IMR-90 (cell line): ENCODE measurements around the gene TMEM97. TPM values are rescaled to one million over a fixed set of nuclear protein-coding genes. Genes with fewer than 3 reads are reported as not detected.

Experiments
- ATAC-seq: fragments of 200-7000 bp; cut with Tn5 transposase; 2 replicates; pipeline ENCODE4 v1.9.1; 2020; ENCODE audit warnings: low read depth, mild to moderate bottlenecking, moderate library complexity
- BruUV-seq: library from RNA; stranded (reverse); fragments of 400-500 nt; replicated peaks from 2 replicates; lab custom pipeline; 2021; lab: Mats Ljungman, UMichigan
- CTCF ChIA-PET: fragments of 300-600 bp; formaldehyde crosslinking; extraction: SDS; loops from one replicate; lab custom pipeline; 2021; ENCODE audit warnings: antibody characterized with exemption; lab: Yijun Ruan, JAX
- POLR2A ChIA-PET: fragments of 300-600 bp; sonication (Branson Sonifier 250); formaldehyde crosslinking; loops from one replicate; lab custom pipeline; 2022; ENCODE audit warnings: antibody characterized with exemption; ENCODE audit not compliant: unreplicated experiment; lab: Charles Lee
- DNase-seq: peaks from one replicate; pipeline ENCODE4 v3.0.0; 2013
- H2AFZ ChIP-seq: replicated peaks from 2 replicates; pipeline ENCODE3; 2013; ENCODE audit warnings: low read length, mild to moderate bottlenecking; ENCODE audit not compliant: poor library complexity
- H2AK5ac ChIP-seq: 2 replicates; pipeline ENCODE4 v1.6.1; 2013; ENCODE audit warnings: low read depth, low read length, inconsistent platforms
- H2AK9ac ChIP-seq: replicated peaks from 2 replicates; pipeline ENCODE3; 2013; ENCODE audit warnings: mild to moderate bottlenecking, low read depth, low read length, moderate library complexity; ENCODE audit not compliant: poor library complexity
- H2BK120ac ChIP-seq: 2 replicates; pipeline ENCODE4 v1.6.1; 2013; ENCODE audit warnings: low read depth, low read length, inconsistent platforms
- H2BK15ac ChIP-seq: 3 replicates; pipeline ENCODE4 v1.6.1; 2013; ENCODE audit warnings: low read depth, low read length, inconsistent platforms
- H2BK20ac ChIP-seq: 2 replicates; pipeline ENCODE4 v1.6.1; 2013; ENCODE audit warnings: low read depth, mild to moderate bottlenecking, inconsistent platforms, low read length, moderate library complexity
- H2BK5ac ChIP-seq: 2 replicates; pipeline ENCODE4 v1.6.1; 2013; ENCODE audit warnings: mild to moderate bottlenecking, low read depth, low read length, inconsistent platforms; ENCODE audit not compliant: poor library complexity, severe bottlenecking
- H3K14ac ChIP-seq: replicated peaks from 2 replicates; pipeline ENCODE4 v1.6.1; 2013; ENCODE audit warnings: low read depth, low read length, inconsistent platforms
- H3K18ac ChIP-seq: 2 replicates; pipeline ENCODE4 v1.6.1; 2013; ENCODE audit warnings: low read depth, low read length, control low read depth
- H3K23ac ChIP-seq: 2 replicates; pipeline ENCODE4 v1.6.1; 2013; ENCODE audit warnings: low read depth, low read length, inconsistent platforms
- H3K27ac ChIP-seq: 2 replicates; pipeline ENCODE4 v1.5.1; 2013; ENCODE audit warnings: mild to moderate bottlenecking, control low read depth, low read length; ENCODE audit not compliant: insufficient read depth
- H3K27me3 ChIP-seq: 2 replicates; pipeline ENCODE4 v1.6.1; 2013; ENCODE audit warnings: low read length; ENCODE audit not compliant: control insufficient read depth, insufficient read depth
- H3K36me3 ChIP-seq: 2 replicates; pipeline ENCODE4 v1.6.1; 2013; ENCODE audit warnings: low read length, mixed read lengths; ENCODE audit not compliant: control insufficient read depth, insufficient read depth
- H3K4ac ChIP-seq: 2 replicates; pipeline ENCODE4 v1.6.1; 2013; ENCODE audit warnings: low read depth, low read length, inconsistent platforms
- H3K4me1 ChIP-seq: 2 replicates; pipeline ENCODE4 v1.6.1; 2013; ENCODE audit warnings: low read length, mixed read lengths; ENCODE audit not compliant: control insufficient read depth, insufficient read depth
- H3K4me2 ChIP-seq: 2 replicates; pipeline ENCODE4 v1.6.1; 2013; ENCODE audit warnings: low read depth, mild to moderate bottlenecking, control low read depth, low read length, moderate library complexity
- H3K4me3 ChIP-seq: 2 replicates; pipeline ENCODE4 v1.5.1; 2013; ENCODE audit warnings: low read depth, mild to moderate bottlenecking, control low read depth, low read length, moderate library complexity; ENCODE audit not compliant: insufficient read depth
- H3K56ac ChIP-seq: 2 replicates; pipeline ENCODE4 v1.6.1; 2013; ENCODE audit warnings: low read length, inconsistent platforms; ENCODE audit not compliant: insufficient read depth; ENCODE audit errors: extremely low read depth
- H3K79me1 ChIP-seq, 2 experiments: 2 replicates each; pipeline ENCODE4 v1.6.1; 2013; ENCODE audit warnings: low read length in 2 of 2, inconsistent platforms in 1 of 2, low read depth in 1 of 2
- H3K9ac ChIP-seq: 2 replicates; pipeline ENCODE4 v1.6.1; 2013; ENCODE audit warnings: low read depth, low read length, control low read depth
- H3K9me1 ChIP-seq: 2 replicates; pipeline ENCODE4 v1.6.1; 2013; ENCODE audit warnings: low read length, inconsistent platforms; ENCODE audit not compliant: insufficient read depth
- H3K9me3 ChIP-seq: 2 replicates; pipeline ENCODE4 v1.6.1; 2013; ENCODE audit warnings: low read length; ENCODE audit not compliant: control insufficient read depth, insufficient read depth
- H4K20me1 ChIP-seq: 2 replicates; pipeline ENCODE4 v1.6.1; 2013; ENCODE audit warnings: low read length, inconsistent platforms; ENCODE audit not compliant: insufficient read depth
- H4K5ac ChIP-seq: 2 replicates; pipeline ENCODE4 v1.6.1; 2013; ENCODE audit warnings: mild to moderate bottlenecking, low read depth, low read length, control low read depth
- H4K8ac ChIP-seq, 2 experiments: 2 replicates each; pipeline ENCODE4 v1.6.1; 2013; ENCODE audit warnings: low read depth in 2 of 2, low read length in 2 of 2, control low read depth in 1 of 2, inconsistent platforms in 1 of 2
- H4K91ac ChIP-seq: 2 replicates; pipeline ENCODE4 v1.6.1; 2013; ENCODE audit warnings: low read depth, low read length, inconsistent platforms; ENCODE audit not compliant: insufficient read depth
- BHLHE40 ChIP-seq: fragments of 150-350 bp; IDR thresholded peaks from 2 replicates; pipeline ENCODE4 v1.6.1; 2016; ENCODE audit warnings: mild to moderate bottlenecking, low read depth, low read length
- CTCF ChIP-seq: conservative IDR thresholded peaks from 2 replicates; pipeline ENCODE4 v1.5.1; 2012; ENCODE audit warnings: mild to moderate bottlenecking, low read depth, low read length, improper control_type of control experiment
- FOS ChIP-seq: fragments of 150-350 bp; IDR thresholded peaks from 2 replicates; pipeline ENCODE4 v1.6.1; 2016; ENCODE audit warnings: low read depth, low read length
- MXI1 ChIP-seq: IDR thresholded peaks from 2 replicates; pipeline ENCODE4 v1.6.1; 2012; ENCODE audit warnings: low read depth, mild to moderate bottlenecking, low read length, moderate library complexity, borderline replicate concordance
- RAD21 ChIP-seq: IDR thresholded peaks from 2 replicates; pipeline ENCODE4 v1.6.1; 2012; ENCODE audit warnings: low read length, improper control_type of control experiment
- RCOR1 ChIP-seq: IDR thresholded peaks from 2 replicates; pipeline ENCODE4 v1.6.1; 2012; ENCODE audit warnings: mild to moderate bottlenecking, low read length, improper control_type of control experiment; ENCODE audit not compliant: insufficient replicate concordance
- USF2 ChIP-seq: fragments of 150-350 bp; IDR thresholded peaks from 2 replicates; pipeline ENCODE4 v1.6.1; 2017; ENCODE audit warnings: mild to moderate bottlenecking, antibody characterized with exemption, low read length, low read depth
- WGBS, 2 experiments: methylation state at CpG; one replicate each; pipeline versions ENCODE4 v1.1.5 to v1.1.7; 2013; ENCODE audit warnings: missing lambda C conversion rate in 2 of 2; ENCODE audit not compliant: insufficient read length in 1 of 2; ENCODE audit errors: extremely low coverage in 2 of 2; 5-methylcytosine and 5-hydroxymethylcytosine counted together
- dilution Hi-C: fragments of 300-500 bp; cut with HindIII; formaldehyde crosslinking; loops from one replicate; pipeline ENCODE4 v1.14.3; 2018; ENCODE audit warnings: low sequenced_read_pairs; ENCODE audit not compliant: unreplicated experiment
- in situ Hi-C: fragments of 300-500 bp; cut with MboI; formaldehyde crosslinking; loops from 3 replicates; pipeline ENCODE4 v1.14.3; 2019; ENCODE audit warnings: low sequenced_read_pairs, inconsistent platforms, mixed read lengths
- intact Hi-C: fragments of 100-400 bp; cut with micrococcal nuclease; formaldehyde crosslinking; loops from 2 replicates; pipeline ENCODE4 v1.10.0; 2022
- polyA plus RNA-seq, 3 experiments: library from polyadenylated mRNA; depleted of rRNA; stranded (reverse); fragments of >200 nt; gene quantifications; 2 replicates each; pipeline ENCODE4 v1.2.3, GENCODE V29; 2012; ENCODE audit warnings: low replicate concordance in 1 of 3
- total RNA-seq: library from RNA; depleted of rRNA; stranded (reverse); fragments of >200 nt; gene quantifications from 2 replicates; pipeline ENCODE4 v1.2.3, GENCODE V29; 2012

TMEM97 gene
- total and polyA plus RNA-seq, 2 of the 4 experiments (the other 2 are of a cell fraction), result 12.3 to 21.3 TPM

- in situ Hi-C loops (no loop called here), dilution Hi-C loops (no loop called here), intact Hi-C loops (no loop called here)
- POLR2A ChIA-PET, result no interaction called here
- Histone ChIP-seq H2BK20ac (peak overlapping the region; percentile 80; the same call in 1 of the 2 replicates), H3K4ac (peak overlapping the region; percentile 47), H2AK5ac (peak overlapping the region; percentile 93; the same call in 1 of the 2 replicates), H2AFZ (no peak overlapping the region), H2BK120ac (peak overlapping the region; percentile 85), H3K4me3 (no peak overlapping the region), H3K18ac (no peak overlapping the region; the same call in 1 of the 2 replicates), H4K20me1 (no peaks in the 10 kb centered on the region), H2BK15ac (peak overlapping the region; percentile 74; the same call in 2 of the 3 replicates), H2AK9ac (no peak overlapping the region), H3K56ac (no peak overlapping the region), H3K4me1 (peaks cover 9% of the 10 kb centered on the region), H3K9me1 (no peaks in the 10 kb centered on the region), H3K27ac (no peak overlapping the region), H3K23ac (no peak overlapping the region), H3K27me3 (peaks cover 11% of the 10 kb centered on the region), H4K91ac (no peak overlapping the region), H3K79me1 (no peaks in the 10 kb centered on the region), H4K5ac (no peak overlapping the region), H3K9me3 (no peaks in the 10 kb centered on the region), H3K9ac (no peak overlapping the region), H4K8ac (peak overlapping the region in 1 of 2 experiments; percentile 50; a peak in 1 of 4 replicates), H3K14ac (peak overlapping the region; percentile 37; the same call in 1 of the 2 replicates), H3K36me3 (no peaks in the 10 kb centered on the region), H3K4me2 (no peak overlapping the region), H2BK5ac (peak overlapping the region; percentile 32)
- no peak for TF ChIP-seq FOS
- no peak for TF ChIP-seq RCOR1
- TF ChIP-seq USF2, result no peak
- TF ChIP-seq CTCF, result no peak
- no peak for TF ChIP-seq RAD21
- TF ChIP-seq BHLHE40, result no peak
- TF ChIP-seq MXI1, result no peak
- peak; percentile 12 for ATAC-seq
- CTCF ChIA-PET, result no interaction called here
- no CpG with 5 or more reads among the region's 6 CpGs for WGBS, 2 experiments
- DNase-seq, result peak; percentile 26
- BruUV-seq, result no TSS peak
These were observed 39.6 kb upstream of the TMEM97 start for GRCh38 chr17:28279411-28279810.
